Measurements from ENCODE around the gene C1orf116.

DNA sequence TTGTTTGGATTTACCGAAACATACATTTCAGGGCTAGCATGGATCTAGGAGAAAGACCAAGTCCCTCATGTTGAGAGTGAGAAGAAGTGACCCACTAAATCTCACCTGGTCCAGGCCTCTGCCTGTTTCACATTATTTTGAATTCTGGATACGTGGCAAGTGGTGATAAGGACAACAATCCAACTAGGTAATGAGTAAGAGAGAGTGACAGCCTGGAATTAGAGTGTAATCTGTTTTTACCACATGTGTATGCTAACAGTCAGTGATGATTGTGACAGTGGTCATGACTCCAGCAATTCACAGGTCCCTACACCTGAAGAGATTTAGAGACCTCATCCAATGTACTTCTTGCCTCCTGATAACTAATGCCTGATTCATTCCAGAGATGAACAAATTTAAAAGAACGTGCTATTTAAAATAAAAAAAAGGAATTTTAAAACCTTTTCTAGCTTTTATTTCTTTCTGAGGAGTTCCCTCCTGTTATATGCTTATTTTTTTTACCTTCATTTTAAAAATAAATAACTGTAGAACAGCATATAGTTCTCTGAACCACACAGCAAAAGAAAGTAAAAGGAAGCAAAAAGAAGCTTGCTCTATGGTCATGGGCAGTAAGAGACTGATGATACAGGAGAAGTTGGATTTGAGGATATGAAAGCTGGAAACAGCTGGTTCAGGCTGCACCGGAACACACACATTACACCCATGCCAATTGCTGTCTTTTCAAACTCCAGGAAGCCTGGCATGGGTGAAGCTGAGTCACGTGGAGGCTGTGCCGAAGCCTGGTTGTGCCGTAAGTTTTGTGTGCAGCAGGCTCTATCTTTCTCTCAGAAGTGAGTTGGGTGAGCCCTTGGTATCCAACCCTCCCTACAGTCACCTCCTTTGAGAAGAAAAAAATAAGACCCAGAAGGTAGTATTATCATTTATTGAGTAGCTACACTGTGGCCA lies 14.7 kb downstream of the C1orf116 start:
- TF ChIP-seq, protein P1, sequence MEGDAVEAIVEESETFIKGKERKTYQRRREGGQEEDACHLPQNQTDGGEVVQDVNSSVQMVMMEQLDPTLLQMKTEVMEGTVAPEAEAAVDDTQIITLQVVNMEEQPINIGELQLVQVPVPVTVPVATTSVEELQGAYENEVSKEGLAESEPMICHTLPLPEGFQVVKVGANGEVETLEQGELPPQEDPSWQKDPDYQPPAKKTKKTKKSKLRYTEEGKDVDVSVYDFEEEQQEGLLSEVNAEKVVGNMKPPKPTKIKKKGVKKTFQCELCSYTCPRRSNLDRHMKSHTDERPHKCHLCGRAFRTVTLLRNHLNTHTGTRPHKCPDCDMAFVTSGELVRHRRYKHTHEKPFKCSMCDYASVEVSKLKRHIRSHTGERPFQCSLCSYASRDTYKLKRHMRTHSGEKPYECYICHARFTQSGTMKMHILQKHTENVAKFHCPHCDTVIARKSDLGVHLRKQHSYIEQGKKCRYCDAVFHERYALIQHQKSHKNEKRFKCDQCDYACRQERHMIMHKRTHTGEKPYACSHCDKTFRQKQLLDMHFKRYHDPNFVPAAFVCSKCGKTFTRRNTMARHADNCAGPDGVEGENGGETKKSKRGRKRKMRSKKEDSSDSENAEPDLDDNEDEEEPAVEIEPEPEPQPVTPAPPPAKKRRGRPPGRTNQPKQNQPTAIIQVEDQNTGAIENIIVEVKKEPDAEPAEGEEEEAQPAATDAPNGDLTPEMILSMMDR (IDR thresholded peaks at IDR 0.05) = no peak
- TF ChIP-seq POLR2AphosphoS5 (IDR thresholded peaks at IDR 0.05) = peak in 2 of 3 donors; percentile 65 to 71

Data from stomach (tissue), 4 donors.